H1 (cell line): ENCODE data around the gene ZYG11B. TPM values are rescaled to one million over a fixed set of nuclear protein-coding genes. Genes with fewer than 3 reads are reported as not detected.
A peak's percentile ranks its signal among the peaks of the same experiment; 100 is the strongest.
"Not testable (repeated sequence)": the region's sequence is repeated elsewhere in the genome, so short reads cannot be mapped to it uniquely, and the experiment has no call there.

Experiments used
- CTCF ChIA-PET: fragments of 300-600 bp; sonication (Branson Sonifier 250); formaldehyde crosslinking; loops from one replicate; lab custom pipeline; 2021; ENCODE audit not compliant: partially characterized antibody; lab: Charles Lee
- POLR2A ChIA-PET: fragments of 300-600 bp; sonication (Branson Sonifier 250); formaldehyde crosslinking; loops from one replicate; lab custom pipeline; 2021; ENCODE audit warnings: inconsistent platforms; ENCODE audit not compliant: partially characterized antibody; lab: Charles Lee
- DNase-seq, 2 experiments: peaks; one replicate each; pipeline versions ENCODE4 v3.0.0 to v3.0.0-alpha.2; 2010 to 2022; ENCODE audit warnings: low spot score in 2 of 2, low read depth in 1 of 2, mixed read lengths in 1 of 2
- FAIRE-seq: peaks from 2 replicates; lab custom pipeline; 2011; peaks lifted over from hg19 to GRCh38; lab: Jason Lieb, UNC
- H2AFZ ChIP-seq: 2 replicates; pipeline ENCODE4 v1.8.1; 2012; ENCODE audit warnings: low read length, inconsistent platforms
- H2AK5ac ChIP-seq: 2 replicates; pipeline ENCODE4 v1.6.1; 2013; ENCODE audit warnings: low read depth, low read length
- H2BK120ac ChIP-seq: replicated peaks from 2 replicates; pipeline ENCODE3; 2013; ENCODE audit warnings: low read depth, low read length, inconsistent platforms
- H2BK12ac ChIP-seq: 2 replicates; pipeline ENCODE4 v1.6.1; 2013; ENCODE audit warnings: low read depth, low read length
- H2BK15ac ChIP-seq: 2 replicates; pipeline ENCODE4 v1.6.1; 2013; ENCODE audit warnings: low read length
- H2BK20ac ChIP-seq: 2 replicates; pipeline ENCODE4 v1.6.1; 2013; ENCODE audit warnings: low read length
- H2BK5ac ChIP-seq: 2 replicates; pipeline ENCODE4 v1.6.1; 2013; ENCODE audit warnings: low read depth, low read length
- H3K14ac ChIP-seq: 2 replicates; pipeline ENCODE4 v1.6.1; 2013; ENCODE audit warnings: inconsistent platforms; ENCODE audit not compliant: insufficient read length
- H3K18ac ChIP-seq: 2 replicates; pipeline ENCODE4 v1.6.1; 2013; ENCODE audit warnings: low read length; ENCODE audit errors: extremely low read depth
- H3K23ac ChIP-seq: 2 replicates; pipeline ENCODE4 v1.6.1; 2013; ENCODE audit warnings: inconsistent platforms; ENCODE audit not compliant: insufficient read length
- H3K23me2 ChIP-seq: 2 replicates; pipeline ENCODE4 v1.6.1; 2013; ENCODE audit warnings: low read depth, low read length
- H3K27ac ChIP-seq: 2 replicates; pipeline ENCODE4 v1.6.1; 2011; ENCODE audit warnings: low read depth, low read length, inconsistent platforms
- H3K27me3 ChIP-seq, 4 experiments: replicated peaks in 1 of 4; 1 replicate in 1 of 4; 2 replicates in 3 of 4; pipeline versions ENCODE4 v1.6.1 to v1.8.1; 2011 to 2013; ENCODE audit warnings: low read length in 3 of 4, mild to moderate bottlenecking in 3 of 4, inconsistent platforms in 2 of 4, mixed read lengths in 2 of 4, moderate library complexity in 1 of 4; ENCODE audit not compliant: control insufficient read depth in 3 of 4, insufficient read depth in 3 of 4; ENCODE audit errors: extremely low read depth in 1 of 4
- H3K36me3 ChIP-seq, 4 experiments: 2 replicates each; pipeline versions ENCODE4 v1.6.1 to v1.8.1; 2011 to 2013; ENCODE audit warnings: mild to moderate bottlenecking in 4 of 4, low read length in 3 of 4, moderate library complexity in 2 of 4, control low read depth in 1 of 4, inconsistent platforms in 1 of 4; ENCODE audit not compliant: insufficient read depth in 4 of 4, control insufficient read depth in 2 of 4
- H3K4ac ChIP-seq: replicated peaks from 2 replicates; pipeline ENCODE3; 2013; ENCODE audit warnings: low read length, low read depth, mixed read lengths, inconsistent platforms; ENCODE audit not compliant: insufficient read length
- H3K4me1 ChIP-seq, 4 experiments: replicated peaks in 1 of 4; 1 replicate in 1 of 4; 2 replicates in 3 of 4; pipeline versions ENCODE4 v1.6.1 to v1.8.1; 2011 to 2013; ENCODE audit warnings: low read length in 3 of 4, inconsistent platforms in 2 of 4, mixed read lengths in 1 of 4; ENCODE audit not compliant: insufficient read depth in 4 of 4, control insufficient read depth in 3 of 4
- H3K4me2 ChIP-seq, 2 experiments: 2 replicates each; pipeline versions ENCODE4 v1.6.1 to v1.8.1; 2011 to 2013; ENCODE audit warnings: low read depth in 2 of 2, low read length in 2 of 2, control low read depth in 1 of 2, inconsistent platforms in 1 of 2, mild to moderate bottlenecking in 1 of 2; ENCODE audit not compliant: insufficient read depth in 1 of 2
- H3K4me3 ChIP-seq, 4 experiments: fragments of 200-600, 300-600 bp in 1 of 4; sonication (generic), shearing (Covaris generic), sonication (Bioruptor Twin) in 1 of 4; 2 replicates each; pipeline versions ENCODE4 v1.5.1 to v1.8.1; 2011 to 2016; ENCODE audit warnings: low read length in 4 of 4, low read depth in 3 of 4, control low read depth in 2 of 4, inconsistent platforms in 2 of 4, mild to moderate bottlenecking in 2 of 4, mixed read lengths in 1 of 4, moderate library complexity in 1 of 4; ENCODE audit not compliant: insufficient read depth in 2 of 4; ENCODE audit errors: extremely low read depth in 1 of 4
- H3K56ac ChIP-seq: replicated peaks from 2 replicates; pipeline ENCODE3; 2013; ENCODE audit warnings: low read depth, mild to moderate bottlenecking, mixed read lengths, low read length, inconsistent platforms; ENCODE audit not compliant: insufficient read length
- H3K79me1 ChIP-seq: 2 replicates; pipeline ENCODE4 v1.6.1; 2013; ENCODE audit warnings: low read depth, low read length, control low read depth
- H3K79me2 ChIP-seq, 2 experiments: 2 replicates each; pipeline versions ENCODE4 v1.6.1 to v1.8.1; 2012 to 2013; ENCODE audit warnings: low read length in 2 of 2, mild to moderate bottlenecking in 2 of 2, inconsistent platforms in 1 of 2; ENCODE audit not compliant: insufficient read depth in 2 of 2, control insufficient read depth in 1 of 2
- H3K9ac ChIP-seq, 4 experiments: replicated peaks in 1 of 4; 1 replicate in 1 of 4; 2 replicates in 3 of 4; pipeline versions ENCODE4 v1.6.1 to v1.8.1; 2011 to 2013; ENCODE audit warnings: low read depth in 3 of 4, low read length in 3 of 4, control low read depth in 2 of 4, mild to moderate bottlenecking in 2 of 4, moderate library complexity in 2 of 4, inconsistent platforms in 1 of 4; ENCODE audit errors: extremely low read depth in 1 of 4
- H3K9me3 ChIP-seq, 2 experiments: 2 replicates each; pipeline versions ENCODE4 v1.6.1 to v1.8.1; 2012 to 2013; ENCODE audit warnings: mild to moderate bottlenecking in 2 of 2, moderate library complexity in 2 of 2, control low read depth in 1 of 2, inconsistent platforms in 1 of 2, low read depth in 1 of 2, low read length in 1 of 2, mixed read lengths in 1 of 2; ENCODE audit not compliant: insufficient read depth in 2 of 2
- H4K20me1 ChIP-seq, 2 experiments: replicated peaks in 1 of 2; 2 replicates each; pipeline versions ENCODE3 to v1.8.1; 2011 to 2013; ENCODE audit warnings: inconsistent platforms in 2 of 2, low read length in 2 of 2, mild to moderate bottlenecking in 1 of 2; ENCODE audit not compliant: insufficient read depth in 2 of 2, control insufficient read depth in 1 of 2
- H4K5ac ChIP-seq: 2 replicates; pipeline ENCODE4 v1.6.1; 2013; ENCODE audit warnings: low read length, low read depth, mixed read lengths, inconsistent platforms; ENCODE audit not compliant: insufficient read length
- H4K8ac ChIP-seq: 2 replicates; pipeline ENCODE4 v1.8.0; 2013; ENCODE audit warnings: mild to moderate bottlenecking, moderate library complexity, low read length, inconsistent platforms; ENCODE audit not compliant: insufficient read depth; ENCODE audit errors: extremely low read depth
- H4K91ac ChIP-seq: replicated peaks from 2 replicates; pipeline ENCODE3; 2013; ENCODE audit warnings: low read length, mixed read lengths, inconsistent platforms; ENCODE audit not compliant: insufficient read length
- BRCA1 ChIP-seq: IDR thresholded peaks from 2 replicates; pipeline ENCODE4 v1.6.1; 2012; ENCODE audit warnings: low read depth, low read length, improper control_type of control experiment
- CHD2 ChIP-seq: IDR thresholded peaks from 2 replicates; pipeline ENCODE4 v1.6.1; 2012; ENCODE audit warnings: low read length, improper control_type of control experiment
- CTCF ChIP-seq, 3 experiments: IDR thresholded peaks; 1 replicate in 2 of 3; 2 replicates in 1 of 3; pipeline versions ENCODE4 v1.5.1 to v1.6.1; 2011; ENCODE audit warnings: low read length in 3 of 3, mild to moderate bottlenecking in 3 of 3, inconsistent platforms in 2 of 3, low read depth in 1 of 3, moderate library complexity in 1 of 3; ENCODE audit not compliant: insufficient read depth in 1 of 3; ENCODE audit errors: control extremely low read depth in 1 of 3
- EZH2 ChIP-seq: fragments of 200-600 bp; sonication (generic); IDR thresholded peaks from 2 replicates; pipeline ENCODE4 v1.7.1; 2012; ENCODE audit warnings: low read depth, mild to moderate bottlenecking, moderate library complexity, low read length, inconsistent platforms; ENCODE audit not compliant: severe bottlenecking
- KDM1A ChIP-seq: fragments of 200-600, 300-600 bp; sonication (generic); IDR thresholded peaks from 2 replicates; pipeline ENCODE4 v1.7.1; 2016; ENCODE audit warnings: mild to moderate bottlenecking, low read length, borderline replicate concordance
- KDM4A ChIP-seq: IDR thresholded peaks from one replicate; pipeline ENCODE4 v1.7.1; 2012; ENCODE audit warnings: low read depth, mild to moderate bottlenecking, moderate library complexity, low read length, inconsistent platforms; ENCODE audit not compliant: severe bottlenecking
- MAX ChIP-seq: IDR thresholded peaks from 2 replicates; pipeline ENCODE4 v1.6.1; 2012; ENCODE audit warnings: inconsistent platforms
- POLR2AphosphoS5 ChIP-seq: IDR thresholded peaks from 2 replicates; pipeline ENCODE4 v1.6.1; 2011; ENCODE audit warnings: low read depth, low read length
- RBBP5 ChIP-seq: IDR thresholded peaks from 2 replicates; pipeline ENCODE4 v1.7.1; 2012; ENCODE audit warnings: low read depth, mild to moderate bottlenecking, inconsistent platforms, low read length, moderate library complexity, borderline replicate concordance
- WGBS, 2 experiments: shearing (Covaris generic) in 1 of 2; methylation state at CpG; one replicate each; pipeline versions ENCODE4 v1.1.6 to v1.1.7; 2013 to 2015; ENCODE audit warnings: low lambda C conversion rate in 2 of 2, mixed read lengths in 2 of 2, inconsistent platforms in 1 of 2, low coverage in 1 of 2, missing lambda C conversion rate in 1 of 2; ENCODE audit not compliant: insufficient replicate concordance in 2 of 2, insufficient coverage in 1 of 2, insufficient read length in 1 of 2; ENCODE audit errors: extremely low coverage in 1 of 2, missing lambda C conversion rate in 1 of 2; 5-methylcytosine and 5-hydroxymethylcytosine counted together
- polyA plus RNA-seq, 7 experiments: library from polyadenylated mRNA; depleted of rRNA in 3 of 7; stranded (reverse) in 5 of 7; unstranded in 2 of 7; fragments of >200 nt in 5 of 7; fragments of 200-250 nt in 2 of 7; gene quantifications; 1 replicate in 5 of 7; 2 replicates in 1 of 7; 4 replicates in 1 of 7; pipeline versions ENCODE4 v1.2.1 to v1.2.3, GENCODE V29; 2011 to 2013; ENCODE audit warnings: missing spikeins in 2 of 7, mixed read lengths in 2 of 7
- total RNA-seq: library from RNA; stranded (reverse); fragmentation: NEBNext Ultra II Directional; extraction: Animal tissue kit (Norgen Biotek cat#: 25700); gene quantifications from 2 replicates; pipeline ENCODE4 v1.2.1, GENCODE V29; 2021

The ZYG11B gene
- total and polyA plus RNA-seq, 2 of the 8 experiments (the other 6 are each of a cell fraction or from before 2014, with no cell fraction given), result 4.4 to 20.9 TPM

- TF ChIP-seq RBBP5 (peak; percentile 73; the same call in 1 of the 2 replicates), CTCF (IDR thresholded peaks at IDR 0.05; ENCODE audit: control extremely low read depth in 1 of 3, insufficient read depth in 1 of 3, low read depth in 1 of 3, low read length in 3 of 3) (peak in 1 of 3 experiments; percentile 11; a peak in 1 of 4 replicates), KDM4A (peak; percentile 96), POLR2AphosphoS5 (no peak), MAX (peak; percentile 97), BRCA1 (peak; percentile 81), EZH2 (peak; percentile 68), CHD2 (peak; percentile 96), KDM1A (0 out of 2 replicates have a peak, but pooled peaks have one; percentile 11)
- TF ChIP-seq, all 59 proteins: peak for 15
These were observed 116.5 kb downstream of the ZYG11B start, which contains the start of gene ZYG11A (continued) for GRCh38 chr1:52842643-52843310.

GRCh38 chr1:52845119-52845518, 118.9 kb downstream of the ZYG11B start:
- H2BK12ac ChIP-seq, H3K56ac ChIP-seq, CTCF ChIA-PET, H3K36me3 ChIP-seq, H3K23ac ChIP-seq, H2AFZ ChIP-seq, H4K91ac ChIP-seq, H3K4ac ChIP-seq, FAIRE-seq, H2AK5ac ChIP-seq, POLR2A ChIA-PET, H2BK15ac ChIP-seq, H4K8ac ChIP-seq, H3K23me2 ChIP-seq, H2BK5ac ChIP-seq, H3K9me3 ChIP-seq, H3K79me2 ChIP-seq, H3K27ac ChIP-seq, H2BK20ac ChIP-seq, H3K4me1 ChIP-seq, H4K5ac ChIP-seq, H3K79me1 ChIP-seq, H2BK120ac ChIP-seq, H3K18ac ChIP-seq, H3K9ac ChIP-seq, H3K4me2 ChIP-seq, H3K14ac ChIP-seq, H4K20me1 ChIP-seq, DNase-seq, H3K4me3 ChIP-seq: not testable (repeated sequence)
- WGBS, 2 experiments, result 70% methylated on average over 5 of the region's 6 CpGs; no CpG with 5 or more reads in 1 of the 2 experiments
- H3K27me3 ChIP-seq, result peaks cover 11 to 26% (median 20%) of the 10 kb centered on the region in 4 experiments
